SU-DHL-6 (cell line): ENCODE data around the gene SIL1.

Source experiments
- H2AFZ ChIP-seq: fragments of 200-600 bp; sonication (generic); 2 replicates; pipeline ENCODE4 v1.6.1; 2014; ENCODE audit warnings: low read depth, mild to moderate bottlenecking, moderate library complexity, mixed read lengths, antibody characterized with exemption, low read length; ENCODE audit not compliant: severe bottlenecking
- H3F3A ChIP-seq: fragments of 200-600 bp; shearing (Covaris generic); 2 replicates; pipeline ENCODE4 v1.6.0; 2016; ENCODE audit warnings: antibody characterized with exemption, mild to moderate bottlenecking; ENCODE audit not compliant: insufficient read depth
- H3K27ac ChIP-seq: fragments of 200-600 bp; sonication (generic); 2 replicates; pipeline ENCODE4 v1.5.1; 2016; ENCODE audit warnings: low read depth, mild to moderate bottlenecking, low read length, moderate library complexity, mixed read lengths
- H3K27me3 ChIP-seq: fragments of 200-600 bp; sonication (generic), shearing (Covaris generic); 2 replicates; pipeline ENCODE4 v1.6.0; 2014; ENCODE audit warnings: mild to moderate bottlenecking, low read length
- H3K36me3 ChIP-seq: fragments of 200-600 bp; sonication (generic); 2 replicates; pipeline ENCODE4 v1.6.1; 2014; ENCODE audit warnings: mild to moderate bottlenecking, low read length, mixed read lengths
- H3K4me2 ChIP-seq: fragments of 300-600, 200-600 bp; shearing (Covaris generic), sonication (generic); 2 replicates; pipeline ENCODE4 v1.6.0; 2014; ENCODE audit warnings: low read length, low read depth, mild to moderate bottlenecking; ENCODE audit not compliant: poor library complexity, severe bottlenecking
- H3K4me3 ChIP-seq: fragments of 200-600 bp; sonication (generic); 2 replicates; pipeline ENCODE4 v1.5.1; 2014; ENCODE audit warnings: antibody characterized with exemption, low read length, mild to moderate bottlenecking, mixed read lengths; ENCODE audit not compliant: insufficient read depth, poor library complexity, severe bottlenecking
- H3K79me2 ChIP-seq: fragments of 200-600 bp; sonication (generic); 2 replicates; pipeline ENCODE4 v1.6.1; 2014; ENCODE audit warnings: mild to moderate bottlenecking, low read length, moderate library complexity; ENCODE audit not compliant: insufficient read depth
- H3K9ac ChIP-seq: fragments of 200-600 bp; sonication (generic); 2 replicates; pipeline ENCODE4 v1.7.0; 2014; ENCODE audit warnings: mild to moderate bottlenecking, low read length
- H3K9me2 ChIP-seq: fragments of 200-600 bp; sonication (generic); replicated peaks from 2 replicates; pipeline ENCODE4 v1.6.1; 2014; ENCODE audit warnings: low read length; ENCODE audit not compliant: insufficient read depth
- H3K9me3 ChIP-seq: fragments of 200-600 bp; sonication (generic); 2 replicates; pipeline ENCODE4 v1.6.1; 2014; ENCODE audit warnings: low read length, mixed read lengths; ENCODE audit not compliant: insufficient read depth
- H4K20me1 ChIP-seq: fragments of 200-600 bp; sonication (generic); 2 replicates; pipeline ENCODE4 v1.6.1; 2014; ENCODE audit warnings: low read depth, mild to moderate bottlenecking, antibody characterized with exemption, low read length, moderate library complexity, mixed read lengths
- EZH2phosphoT487 ChIP-seq: fragments of 200-600 bp; sonication (generic), shearing (Covaris generic); conservative IDR thresholded peaks from 2 replicates; pipeline ENCODE4 v1.6.1; 2018; ENCODE audit warnings: mild to moderate bottlenecking, antibody characterized with exemption, low read length, moderate library complexity, mixed read lengths
- TF ChIP-seq, protein P1 (sequence below): fragments of 200-600 bp; sonication (generic); IDR thresholded peaks from one replicate; pipeline ENCODE4 v1.5.1; 2017; ENCODE audit warnings: antibody characterized with exemption, mild to moderate bottlenecking, low read length, moderate library complexity; ENCODE audit not compliant: insufficient read depth, poor library complexity, severe bottlenecking

The SIL1 gene

DNA sequence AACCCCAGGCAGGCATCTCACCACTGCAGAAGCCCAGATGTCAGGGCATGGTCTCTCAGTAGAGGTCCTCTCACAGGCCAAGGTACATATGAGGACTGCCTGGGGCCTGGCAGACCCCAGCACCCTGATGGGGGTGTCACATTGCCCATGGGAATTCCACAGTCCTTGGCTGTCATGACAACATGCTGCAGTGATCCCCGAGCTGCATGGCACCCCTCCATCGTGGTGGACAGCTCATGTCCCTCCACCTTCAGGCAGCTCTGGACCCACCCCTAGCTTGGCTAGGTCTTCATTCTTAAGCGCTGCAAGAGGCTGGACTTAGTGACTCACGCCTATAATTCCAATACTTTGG is 249.0 kb downstream of the SIL1 start:
- H2AFZ ChIP-seq, result no peak overlapping the region
- no peaks in the 10 kb centered on the region for H3F3A ChIP-seq
- H3K4me2 ChIP-seq, result no peak overlapping the region
- TF ChIP-seq, protein P1, sequence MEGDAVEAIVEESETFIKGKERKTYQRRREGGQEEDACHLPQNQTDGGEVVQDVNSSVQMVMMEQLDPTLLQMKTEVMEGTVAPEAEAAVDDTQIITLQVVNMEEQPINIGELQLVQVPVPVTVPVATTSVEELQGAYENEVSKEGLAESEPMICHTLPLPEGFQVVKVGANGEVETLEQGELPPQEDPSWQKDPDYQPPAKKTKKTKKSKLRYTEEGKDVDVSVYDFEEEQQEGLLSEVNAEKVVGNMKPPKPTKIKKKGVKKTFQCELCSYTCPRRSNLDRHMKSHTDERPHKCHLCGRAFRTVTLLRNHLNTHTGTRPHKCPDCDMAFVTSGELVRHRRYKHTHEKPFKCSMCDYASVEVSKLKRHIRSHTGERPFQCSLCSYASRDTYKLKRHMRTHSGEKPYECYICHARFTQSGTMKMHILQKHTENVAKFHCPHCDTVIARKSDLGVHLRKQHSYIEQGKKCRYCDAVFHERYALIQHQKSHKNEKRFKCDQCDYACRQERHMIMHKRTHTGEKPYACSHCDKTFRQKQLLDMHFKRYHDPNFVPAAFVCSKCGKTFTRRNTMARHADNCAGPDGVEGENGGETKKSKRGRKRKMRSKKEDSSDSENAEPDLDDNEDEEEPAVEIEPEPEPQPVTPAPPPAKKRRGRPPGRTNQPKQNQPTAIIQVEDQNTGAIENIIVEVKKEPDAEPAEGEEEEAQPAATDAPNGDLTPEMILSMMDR, result no peak
- no peak for TF ChIP-seq EZH2phosphoT487
- H3K9me3 ChIP-seq, result no peaks in the 10 kb centered on the region
- no peaks in the 10 kb centered on the region for H3K79me2 ChIP-seq
- H3K36me3 ChIP-seq, result no peaks in the 10 kb centered on the region
- no peaks in the 10 kb centered on the region for H3K27me3 ChIP-seq
- no peak overlapping the region for H3K9ac ChIP-seq
- no peaks in the 10 kb centered on the region for H4K20me1 ChIP-seq
- H3K4me3 ChIP-seq, result no peak overlapping the region
- H3K27ac ChIP-seq, result no peak overlapping the region
- H3K9me2 ChIP-seq, result no peaks in the 10 kb centered on the region

GRCh38 chr5:138948471-138949222 is 249.5 kb downstream of the SIL1 start:
- H4K20me1 ChIP-seq, result no peaks in the 10 kb centered on the region
- H2AFZ ChIP-seq, result no peak overlapping the region
- no peak overlapping the region for H3K4me3 ChIP-seq
- TF ChIP-seq, protein P1, result no peak
- TF ChIP-seq EZH2phosphoT487, result no peak
- no peaks in the 10 kb centered on the region for H3F3A ChIP-seq
- H3K27me3 ChIP-seq, result no peaks in the 10 kb centered on the region
- H3K9me3 ChIP-seq, result no peaks in the 10 kb centered on the region
- no peak overlapping the region for H3K27ac ChIP-seq
- H3K9me2 ChIP-seq, result no peaks in the 10 kb centered on the region
- no peak overlapping the region for H3K4me2 ChIP-seq
- H3K36me3 ChIP-seq, result no peaks in the 10 kb centered on the region
- no peak overlapping the region for H3K9ac ChIP-seq
- no peaks in the 10 kb centered on the region for H3K79me2 ChIP-seq

DNA sequence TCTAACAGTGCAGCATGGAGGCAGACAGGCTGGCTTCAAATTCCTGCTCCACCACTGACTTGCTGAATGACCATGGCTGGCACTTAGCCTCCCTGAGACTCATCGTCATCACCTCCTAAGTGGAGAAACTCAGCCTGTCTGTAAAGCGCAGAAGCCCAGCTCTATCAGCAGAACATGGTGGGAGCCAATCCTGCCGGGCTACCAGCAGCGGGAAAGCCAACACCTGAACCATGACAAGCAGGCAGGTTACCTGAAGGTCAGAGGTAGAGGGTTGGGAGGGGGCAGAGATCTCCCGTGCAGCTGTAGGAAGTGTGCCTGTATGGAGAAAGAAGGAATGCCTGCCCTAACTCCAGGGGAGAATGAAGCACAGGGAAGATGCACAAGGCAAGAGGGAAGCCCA is 250.4 kb downstream of the SIL1 start:
- H3K4me2 ChIP-seq, result no peak overlapping the region
- no peaks in the 10 kb centered on the region for H4K20me1 ChIP-seq
- no peak overlapping the region for H3K9ac ChIP-seq
- no peaks in the 10 kb centered on the region for H3K9me2 ChIP-seq
- no peaks in the 10 kb centered on the region for H3K79me2 ChIP-seq
- no peaks in the 10 kb centered on the region for H3K27me3 ChIP-seq
- TF ChIP-seq EZH2phosphoT487, result no peak
- TF ChIP-seq, protein P1, result no peak
- no peaks in the 10 kb centered on the region for H3F3A ChIP-seq
- H3K27ac ChIP-seq, result no peak overlapping the region
- no peaks in the 10 kb centered on the region for H3K9me3 ChIP-seq
- no peak overlapping the region for H3K4me3 ChIP-seq
- H2AFZ ChIP-seq, result no peak overlapping the region
- H3K36me3 ChIP-seq, result no peaks in the 10 kb centered on the region
